Loucy (cell line): Measurements from ENCODE around the gene SEMA7A.
"Not testable (repeated sequence)": the region's sequence is repeated elsewhere in the genome, so short reads cannot be mapped to it uniquely, and the experiment has no call there.

Source experiments
- H2AFZ ChIP-seq: fragments of 200-600 bp; sonication (generic); 2 replicates; pipeline ENCODE4 v1.6.0; 2016; ENCODE audit warnings: antibody characterized with exemption, mild to moderate bottlenecking, low read length, moderate library complexity
- H3F3A ChIP-seq: fragments of 200-600 bp; 2 replicates; pipeline ENCODE4 v1.6.0; 2016; ENCODE audit warnings: antibody characterized with exemption, low read depth, mild to moderate bottlenecking
- H3K27me3 ChIP-seq: fragments of 200-600 bp; sonication (generic); 2 replicates; pipeline ENCODE4 v1.6.1; 2014; ENCODE audit warnings: low read length, mild to moderate bottlenecking; ENCODE audit not compliant: insufficient read depth, poor library complexity, severe bottlenecking
- H3K36me3 ChIP-seq: fragments of 200-600 bp; sonication (generic); 2 replicates; pipeline ENCODE4 v1.6.1; 2016; ENCODE audit warnings: low read length; ENCODE audit not compliant: insufficient read depth
- H3K4me1 ChIP-seq: fragments of 200-600 bp; sonication (generic); 2 replicates; pipeline ENCODE4 v1.5.1; 2014; ENCODE audit warnings: low read length, mild to moderate bottlenecking; ENCODE audit not compliant: insufficient read depth, poor library complexity, severe bottlenecking
- H3K4me2 ChIP-seq: fragments of 200-600 bp; sonication (generic); 2 replicates; pipeline ENCODE4 v1.6.0; 2014; ENCODE audit warnings: antibody characterized with exemption, low read length, low read depth, mild to moderate bottlenecking; ENCODE audit not compliant: poor library complexity, severe bottlenecking
- H3K4me3 ChIP-seq: fragments of 200-600 bp; sonication (generic); 2 replicates; pipeline ENCODE4 v1.5.1; 2014; ENCODE audit warnings: low read length, mild to moderate bottlenecking, mixed read lengths; ENCODE audit not compliant: poor library complexity, severe bottlenecking
- H3K79me2 ChIP-seq: fragments of 200-600 bp; sonication (generic); 2 replicates; pipeline ENCODE4 v1.6.1; 2014; ENCODE audit warnings: low read length; ENCODE audit not compliant: insufficient read depth
- H3K9ac ChIP-seq: fragments of 200-600 bp; sonication (generic); 2 replicates; pipeline ENCODE4 v1.6.0; 2014; ENCODE audit warnings: mild to moderate bottlenecking, low read depth, low read length, moderate library complexity; ENCODE audit not compliant: poor library complexity, severe bottlenecking
- H3K9me2 ChIP-seq: fragments of 200-600 bp; sonication (generic); replicated peaks from 2 replicates; pipeline ENCODE4 v1.6.1; 2016; ENCODE audit warnings: low read depth, low read length, mixed read lengths
- H3K9me3 ChIP-seq: fragments of 200-600 bp; sonication (generic); 2 replicates; pipeline ENCODE4 v1.6.1; 2014; ENCODE audit warnings: mild to moderate bottlenecking, antibody characterized with exemption, low read length, low read depth; ENCODE audit not compliant: insufficient read depth
- H4K20me1 ChIP-seq: fragments of 200-600 bp; sonication (generic); 2 replicates; pipeline ENCODE4 v1.6.0; 2014; ENCODE audit warnings: antibody characterized with exemption, low read length, mild to moderate bottlenecking; ENCODE audit not compliant: insufficient read depth, poor library complexity, severe bottlenecking
- EZH2phosphoT487 ChIP-seq: fragments of 200-600 bp; IDR thresholded peaks from 2 replicates; pipeline ENCODE4 v1.6.1; 2018; ENCODE audit warnings: antibody characterized with exemption, mild to moderate bottlenecking, moderate library complexity, borderline replicate concordance
- TF ChIP-seq, protein P1 (sequence below): fragments of 200-600 bp; sonication (generic); conservative IDR thresholded peaks from 2 replicates; pipeline ENCODE4 v1.5.1; 2014; ENCODE audit warnings: mild to moderate bottlenecking, antibody characterized with exemption, low read length

The SEMA7A gene

DNA sequence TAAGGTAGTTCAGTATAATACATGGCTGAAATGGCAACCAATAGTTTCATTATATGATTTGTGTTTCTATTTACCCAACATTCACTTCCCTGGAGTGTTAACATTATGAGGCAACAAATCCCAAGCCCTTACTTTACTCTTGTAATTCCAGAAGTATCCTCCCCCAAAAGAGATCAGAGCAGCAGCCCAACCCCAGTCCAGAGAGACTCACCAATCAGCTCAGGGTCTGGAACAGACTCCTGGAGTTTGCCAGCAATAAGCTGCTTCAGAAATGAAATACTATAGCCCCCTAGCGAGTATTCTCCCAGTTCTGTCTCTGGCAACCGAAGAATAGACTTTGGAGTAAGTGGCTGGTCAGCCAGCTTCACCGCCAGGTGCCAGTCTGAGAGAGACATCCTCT lies 24.7 kb upstream of the SEMA7A start:
- no peak overlapping the region for H2AFZ ChIP-seq
- H3K79me2 ChIP-seq: peaks cover 30% of the 10 kb centered on the region
- no peaks in the 10 kb centered on the region for H3K9me3 ChIP-seq
- H3K9ac ChIP-seq: no peak overlapping the region
- no peaks in the 10 kb centered on the region for H3K36me3 ChIP-seq
- no peaks in the 10 kb centered on the region for H3K9me2 ChIP-seq
- H3F3A ChIP-seq: no peaks in the 10 kb centered on the region; the same call in 1 of the 2 replicates
- no peaks in the 10 kb centered on the region for H3K27me3 ChIP-seq
- TF ChIP-seq, protein P1, sequence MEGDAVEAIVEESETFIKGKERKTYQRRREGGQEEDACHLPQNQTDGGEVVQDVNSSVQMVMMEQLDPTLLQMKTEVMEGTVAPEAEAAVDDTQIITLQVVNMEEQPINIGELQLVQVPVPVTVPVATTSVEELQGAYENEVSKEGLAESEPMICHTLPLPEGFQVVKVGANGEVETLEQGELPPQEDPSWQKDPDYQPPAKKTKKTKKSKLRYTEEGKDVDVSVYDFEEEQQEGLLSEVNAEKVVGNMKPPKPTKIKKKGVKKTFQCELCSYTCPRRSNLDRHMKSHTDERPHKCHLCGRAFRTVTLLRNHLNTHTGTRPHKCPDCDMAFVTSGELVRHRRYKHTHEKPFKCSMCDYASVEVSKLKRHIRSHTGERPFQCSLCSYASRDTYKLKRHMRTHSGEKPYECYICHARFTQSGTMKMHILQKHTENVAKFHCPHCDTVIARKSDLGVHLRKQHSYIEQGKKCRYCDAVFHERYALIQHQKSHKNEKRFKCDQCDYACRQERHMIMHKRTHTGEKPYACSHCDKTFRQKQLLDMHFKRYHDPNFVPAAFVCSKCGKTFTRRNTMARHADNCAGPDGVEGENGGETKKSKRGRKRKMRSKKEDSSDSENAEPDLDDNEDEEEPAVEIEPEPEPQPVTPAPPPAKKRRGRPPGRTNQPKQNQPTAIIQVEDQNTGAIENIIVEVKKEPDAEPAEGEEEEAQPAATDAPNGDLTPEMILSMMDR: no peak
- TF ChIP-seq EZH2phosphoT487: no peak
- no peak overlapping the region for H3K4me2 ChIP-seq
- H3K4me3 ChIP-seq: no peak overlapping the region
- H4K20me1 ChIP-seq: peaks cover 2% of the 10 kb centered on the region
- H3K4me1 ChIP-seq: peaks cover 39% of the 10 kb centered on the region

DNA sequence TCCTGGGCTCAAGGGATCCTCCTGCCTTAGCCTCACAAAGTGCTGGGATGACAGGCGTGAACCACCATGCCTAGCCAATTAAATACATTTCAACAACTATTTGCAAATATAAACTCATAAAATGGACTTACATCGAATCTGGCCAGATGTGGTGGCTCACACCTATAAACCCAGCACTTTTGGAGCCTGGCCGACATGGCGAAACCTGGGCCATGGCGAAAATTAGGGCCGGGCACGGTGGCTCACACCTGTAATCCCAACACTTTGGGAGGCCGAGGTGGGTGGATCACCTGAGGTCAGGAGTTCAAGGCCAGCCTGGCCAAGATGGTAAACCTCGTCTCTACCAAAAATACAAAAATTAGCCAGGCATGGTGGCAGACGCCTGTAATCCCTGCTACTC lies 23.3 kb upstream of the SEMA7A start:
- H3K9me3 ChIP-seq, H3K4me2 ChIP-seq, H4K20me1 ChIP-seq, H3K36me3 ChIP-seq, H3K9ac ChIP-seq, H3F3A ChIP-seq, H3K9me2 ChIP-seq, H3K27me3 ChIP-seq, H3K4me3 ChIP-seq, H2AFZ ChIP-seq: not testable (repeated sequence)
- Histone ChIP-seq H3K79me2 (peaks cover 17% of the 10 kb centered on the region), H3K4me1 (peaks cover 35% of the 10 kb centered on the region)

DNA sequence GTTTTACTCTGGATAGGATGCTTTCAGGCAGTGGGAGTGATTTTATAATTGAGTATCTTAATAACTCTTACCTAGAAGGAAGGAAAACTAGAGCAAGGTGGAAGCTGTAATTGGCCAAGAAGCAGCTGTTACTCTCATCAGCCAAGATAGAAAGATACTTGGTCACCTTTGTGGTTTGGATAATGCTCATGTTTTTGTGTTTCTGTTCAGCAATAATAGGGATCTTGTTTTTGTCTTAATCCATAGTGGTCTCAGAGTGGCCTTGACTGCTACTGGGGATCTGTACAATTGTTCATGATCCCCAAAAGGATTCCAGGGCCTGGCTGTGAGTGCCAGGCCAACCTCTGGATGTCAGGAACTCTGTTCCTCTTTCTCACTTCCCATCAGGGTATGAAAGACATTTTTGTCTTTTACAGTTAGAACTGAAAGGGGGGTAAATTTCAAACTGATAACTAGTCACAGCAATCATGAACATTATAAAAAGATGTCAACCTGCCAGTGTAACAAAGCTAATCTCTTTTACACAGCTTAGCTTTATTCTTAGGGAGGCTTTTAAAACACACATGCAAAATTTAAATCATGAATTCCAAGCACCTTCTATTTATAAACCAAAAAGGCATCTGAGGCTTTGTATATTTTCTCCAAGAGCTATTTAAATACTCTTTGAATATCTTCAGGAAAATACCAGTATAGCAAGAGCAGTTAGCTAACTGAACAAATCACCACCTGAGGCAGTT lies 21.2 kb upstream of the SEMA7A start:
- H4K20me1 ChIP-seq: no peaks in the 10 kb centered on the region
- no peaks in the 10 kb centered on the region for H3K9me2 ChIP-seq
- no peak overlapping the region for H2AFZ ChIP-seq
- H3K4me2 ChIP-seq: peak overlapping the region; percentile 47
- no peaks in the 10 kb centered on the region; the same call in 1 of the 2 replicates for H3F3A ChIP-seq
- H3K9me3 ChIP-seq: no peaks in the 10 kb centered on the region
- H3K79me2 ChIP-seq: no peaks in the 10 kb centered on the region; the same call in 1 of the 2 replicates
- peaks cover 31% of the 10 kb centered on the region for H3K4me1 ChIP-seq
- H3K27me3 ChIP-seq: no peaks in the 10 kb centered on the region
- TF ChIP-seq, protein P1: no peak
- TF ChIP-seq EZH2phosphoT487: no peak
- H3K9ac ChIP-seq: peak overlapping the region; percentile 39
- no peak overlapping the region for H3K4me3 ChIP-seq
- peaks cover 5% of the 10 kb centered on the region; the same call in 1 of the 2 replicates for H3K36me3 ChIP-seq
